ENCODE results near the gene LDB2.

LDB2 gene

GRCh38 chr4:16884673-16885460 is 13.6 kb downstream of the LDB2 start:
- no peak for DNase-seq

GRCh38 chr4:16883806-16884205 is 14.6 kb downstream of the LDB2 start:
- DNase-seq, result no peak

GRCh38 chr4:16881151-16881884 is 17.1 kb downstream of the LDB2 start:
- no peak for DNase-seq

GRCh38 chr4:16875487-16875886 is 23.0 kb downstream of the LDB2 start:
- no peak for DNase-seq

- no peak for DNase-seq
These were observed 28.7 kb downstream of the LDB2 start for GRCh38 chr4:16869594-16870245.

- DNase-seq, result no peak
These were observed 29.8 kb downstream of the LDB2 start for GRCh38 chr4:16868674-16869073.

GRCh38 chr4:16867827-16868226 is 30.6 kb downstream of the LDB2 start:
- DNase-seq, result no peak

- DNase-seq, result no peak
These were observed 31.5 kb downstream of the LDB2 start for GRCh38 chr4:16866974-16867373.

- no peak for DNase-seq
These were observed 32.6 kb downstream of the LDB2 start for GRCh38 chr4:16865897-16866283.

- no peak for DNase-seq
These were observed 33.1 kb downstream of the LDB2 start for GRCh38 chr4:16865209-16865896.

GRCh38 chr4:16864199-16864598 is 34.2 kb downstream of the LDB2 start:
- DNase-seq, result no peak

- no peak for DNase-seq
These were observed 35.7 kb downstream of the LDB2 start for GRCh38 chr4:16862697-16863096.

- DNase-seq, result no peak
These were observed 37.9 kb downstream of the LDB2 start for GRCh38 chr4:16860516-16860915.

GRCh38 chr4:16859031-16859430 is 39.4 kb downstream of the LDB2 start:
- no peak for DNase-seq

GRCh38 chr4:16858275-16858752 is 40.1 kb downstream of the LDB2 start:
- no peak for DNase-seq

- no peak for DNase-seq
These were observed 41.0 kb downstream of the LDB2 start for GRCh38 chr4:16857425-16857824.

- DNase-seq, result no peak
These were observed 44.8 kb downstream of the LDB2 start for GRCh38 chr4:16853640-16854039.

GRCh38 chr4:16852644-16853043 is 45.8 kb downstream of the LDB2 start:
- DNase-seq, result no peak

- DNase-seq, result no peak
These were observed 46.2 kb downstream of the LDB2 start for GRCh38 chr4:16852228-16852627.

GRCh38 chr4:16846540-16847117 is 51.8 kb downstream of the LDB2 start:
- DNase-seq, result no peak

GRCh38 chr4:16844816-16845586 is 53.4 kb downstream of the LDB2 start:
- no peak for DNase-seq
